Measurements from ENCODE around the gene USP31. TPM values are rescaled to one million over a fixed set of nuclear protein-coding genes. Genes with fewer than 3 reads are reported as not detected.
A peak's percentile ranks its signal among the peaks of the same experiment; 100 is the strongest.

USP31 gene
- total and polyA plus RNA-seq, 11 donors, result 9.2 to 49.9 (median 23.8) TPM

GRCh38 chr16:23081675-23082119, 67.6 kb downstream of the USP31 start:
- H3K4me1 ChIP-seq, result peaks cover 0 to 35% (median 9%) of the 10 kb centered on the region in 12 donors
- ATAC-seq (peak in 3 of 4 donors; percentile 30 to 47 (median 43)), DNase-seq (no peak)
- no peaks in the 10 kb centered on the region for H3K9me3 ChIP-seq
- WGBS, 4 donors, result 72 to 87% (median 83%) methylated on average over 6 of the region's 6 CpGs
- TF ChIP-seq POLR2A (IDR thresholded peaks at IDR 0.05) (no peak), CTCF (IDR thresholded peaks at IDR 0.05) (no peak)
- H3K4me3 ChIP-seq, result no peak overlapping the region
- H3K27me3 ChIP-seq, result no peaks in the 10 kb centered on the region
- H3K27ac ChIP-seq, result peak overlapping the region in 3 of 12 donors; percentile 20 to 52 (median 32)
- H3K36me3 ChIP-seq, result peaks cover 0 to 76% (median 54%) of the 10 kb centered on the region in 9 donors
- intact Hi-C loops (cut with DNase I), result no loop called here

- H3K4me3 ChIP-seq, result no peak overlapping the region
- H3K27me3 ChIP-seq, result no peaks in the 10 kb centered on the region
- ATAC-seq (no peak), DNase-seq (no peak)
- no peaks in the 10 kb centered on the region for H3K9me3 ChIP-seq
- peaks cover 0 to 78% (median 51%) of the 10 kb centered on the region in 9 donors for H3K36me3 ChIP-seq
- 63 to 95% (median 91%) methylated on average over 3 of the region's 3 CpGs for WGBS, 4 donors
- no peak overlapping the region for H3K27ac ChIP-seq
- intact Hi-C loops (cut with DNase I), result no loop called here
- TF ChIP-seq POLR2A (IDR thresholded peaks at IDR 0.05) (no peak), CTCF (IDR thresholded peaks at IDR 0.05) (no peak)
- peaks cover 0 to 35% (median 9%) of the 10 kb centered on the region in 12 donors for H3K4me1 ChIP-seq
Measured at GRCh38 chr16:23080747-23081146, 68.5 kb downstream of the USP31 start.

- DNase-seq (no peak), ATAC-seq (peak in 1 of 4 donors; percentile 4)
- intact Hi-C loops (cut with DNase I), result no loop called here
- Histone ChIP-seq H3K27ac (no peak overlapping the region), H3K4me1 (peaks cover 0 to 39% (median 9%) of the 10 kb centered on the region in 12 donors), H3K9me3 (no peaks in the 10 kb centered on the region), H3K36me3 (peaks cover 0 to 74% (median 50%) of the 10 kb centered on the region in 9 donors), H3K27me3 (no peaks in the 10 kb centered on the region), H3K4me3 (no peak overlapping the region)
- WGBS, 4 donors, result 58 to 64% (median 60%) methylated on average over 1 of the region's 1 CpG
- TF ChIP-seq POLR2A (IDR thresholded peaks at IDR 0.05) (no peak), CTCF (IDR thresholded peaks at IDR 0.05) (no peak)
Measured at GRCh38 chr16:23080329-23080728, 68.9 kb downstream of the USP31 start.

- Histone ChIP-seq H3K4me3 (no peak overlapping the region), H3K9me3 (no peaks in the 10 kb centered on the region), H3K4me1 (peaks cover 0 to 44% (median 13%) of the 10 kb centered on the region in 12 donors), H3K27me3 (no peaks in the 10 kb centered on the region), H3K27ac (no peak overlapping the region), H3K36me3 (peaks cover 0 to 69% (median 45%) of the 10 kb centered on the region in 9 donors)
- TF ChIP-seq POLR2A (IDR thresholded peaks at IDR 0.05) (no peak), CTCF (IDR thresholded peaks at IDR 0.05) (no peak)
- intact Hi-C loops (cut with DNase I), result loop anchor here in 3 of 10 donors (10.0 kb wide), 2 partner anchors 345 to 355 kb away; no protein-coding TSS in a partner anchor
- ATAC-seq (peak in 1 of 4 donors; percentile 5), DNase-seq (no peak)
- WGBS, 4 donors, result 57 to 69% (median 66%) methylated on average over 11 to 13 of the region's 13 CpGs
Measured at GRCh38 chr16:23079675-23080301, 69.5 kb downstream of the USP31 start.
